HG03558 (cell line): Measurements from ENCODE around the gene LHX4.

Experiments
- ATAC-seq: cut with Tn5 transposase; IDR thresholded peaks from one replicate; pipeline ENCODE4 v1.9.1; 2021; ENCODE audit warnings: moderate number of reproducible peaks; ENCODE audit not compliant: unreplicated experiment; ENCODE audit errors: extremely low read depth

LHX4 gene

GRCh38 chr1:180254854-180255253 lies 24.8 kb downstream of the LHX4 start:
- ATAC-seq: no peak

GRCh38 chr1:180255536-180256340 lies 25.7 kb downstream of the LHX4 start:
- ATAC-seq: no peak

GRCh38 chr1:180256341-180257027 lies 26.4 kb downstream of the LHX4 start:
- no peak for ATAC-seq

GRCh38 chr1:180257028-180257386 lies 26.9 kb downstream of the LHX4 start:
- no peak for ATAC-seq

- ATAC-seq: no peak
Observed at GRCh38 chr1:180257486-180257885, 27.4 kb downstream of the LHX4 start.

- no peak for ATAC-seq
Observed at GRCh38 chr1:180258290-180258689, 28.2 kb downstream of the LHX4 start.

GRCh38 chr1:180258935-180259334 lies 28.9 kb downstream of the LHX4 start:
- no peak for ATAC-seq

- ATAC-seq: no peak
Observed at GRCh38 chr1:180259431-180260338, 29.6 kb downstream of the LHX4 start.

- ATAC-seq: no peak
Observed at GRCh38 chr1:180260541-180260940, 30.5 kb downstream of the LHX4 start.

GRCh38 chr1:180261030-180261429 lies 31.0 kb downstream of the LHX4 start:
- no peak for ATAC-seq

- ATAC-seq: no peak
Observed at GRCh38 chr1:180261524-180262155, 31.6 kb downstream of the LHX4 start.

- no peak for ATAC-seq
Observed at GRCh38 chr1:180262628-180263488, 32.8 kb downstream of the LHX4 start.

GRCh38 chr1:180264595-180264994 lies 34.5 kb downstream of the LHX4 start:
- ATAC-seq: no peak

- no peak for ATAC-seq
Observed at GRCh38 chr1:180265201-180265600, 35.1 kb downstream of the LHX4 start.

- no peak for ATAC-seq
Observed at GRCh38 chr1:180265871-180266270, 35.8 kb downstream of the LHX4 start.

- no peak for ATAC-seq
Observed at GRCh38 chr1:180266275-180267210, 36.5 kb downstream of the LHX4 start.

GRCh38 chr1:180267211-180267561 lies 37.1 kb downstream of the LHX4 start:
- ATAC-seq: no peak

GRCh38 chr1:180267761-180268555 lies 37.9 kb downstream of the LHX4 start:
- ATAC-seq: no peak
